OCI-M2 (cell line): Measurements from ENCODE around the gene ADCY9.
"Not testable (repeated sequence)": the region's sequence is repeated elsewhere in the genome, so short reads cannot be mapped to it uniquely, and the experiment has no call there.

Experiments
- DNase-seq: peaks from one replicate; lab custom pipeline; 2025; ENCODE audit not compliant: unreplicated experiment; lab: John Stamatoyannopoulos, UW

ADCY9 gene

DNA sequence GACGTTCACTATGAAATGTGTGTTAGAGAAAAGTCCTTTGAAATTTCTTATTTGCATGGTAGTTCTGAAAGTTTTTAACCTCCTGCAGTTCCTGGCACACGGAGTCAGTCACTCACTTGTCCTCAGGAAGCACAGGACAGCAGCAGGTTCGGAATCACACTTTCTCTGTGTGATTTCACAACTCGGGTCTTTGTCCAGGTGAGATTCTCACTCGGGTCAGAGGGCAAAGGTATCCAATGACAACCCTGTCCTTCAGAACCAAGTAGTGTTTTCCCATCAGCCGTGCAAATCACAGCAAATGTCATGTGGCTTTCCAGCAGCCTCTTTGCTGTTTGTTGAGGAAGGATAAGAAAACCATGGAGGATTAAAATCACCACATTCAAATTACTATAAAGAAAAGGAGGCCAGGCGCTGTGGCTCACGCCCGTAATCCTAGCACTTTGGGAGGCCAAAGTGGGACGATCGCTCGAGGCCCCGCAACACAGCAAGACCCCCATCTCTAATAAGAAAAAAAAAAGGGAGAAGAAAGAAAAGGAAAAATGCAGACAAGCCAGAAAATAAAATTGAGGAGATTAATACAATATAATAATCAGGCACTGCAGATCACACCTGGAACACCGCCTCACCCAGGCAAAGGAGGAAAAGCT lies 22.0 kb downstream of the ADCY9 start:
- DNase-seq = no peak

GRCh38 chr16:4093495-4094126 lies 22.6 kb downstream of the ADCY9 start:
- no peak for DNase-seq

DNA sequence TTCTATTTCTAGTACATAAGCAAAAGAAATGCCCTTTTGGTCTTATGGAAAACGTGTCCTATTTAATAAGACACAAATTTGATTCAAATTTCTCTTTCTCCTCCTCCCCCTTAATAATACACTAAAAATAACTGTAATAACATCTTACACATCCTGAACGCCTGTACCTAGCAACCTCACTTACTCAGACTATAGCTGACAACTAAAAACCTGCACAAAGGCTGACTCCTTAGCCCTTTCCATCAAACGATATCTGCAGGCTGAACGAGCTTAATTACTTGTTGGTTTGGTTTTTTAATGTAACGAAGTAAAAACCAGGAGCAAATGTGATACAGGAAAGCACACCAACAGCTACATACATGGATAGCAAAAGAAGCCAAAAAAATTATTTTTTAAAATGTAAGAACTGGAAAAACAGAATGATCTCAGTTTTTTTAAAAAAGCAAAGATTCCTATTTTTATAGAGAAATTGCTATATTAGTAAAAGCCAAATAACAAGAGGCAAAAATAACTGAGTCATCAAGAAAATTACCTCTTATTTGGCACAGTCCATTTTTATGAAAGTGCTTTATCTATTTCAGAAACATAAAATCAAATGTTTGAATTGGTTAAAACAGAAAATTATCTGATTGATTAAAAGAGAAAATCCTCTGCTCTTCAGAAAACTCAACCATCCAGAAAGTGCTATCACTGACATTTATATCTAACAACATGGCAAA lies 23.5 kb downstream of the ADCY9 start:
- no peak for DNase-seq

- no peak for DNase-seq
Observed at GRCh38 chr16:4091240-4092012, 24.8 kb downstream of the ADCY9 start.

DNA sequence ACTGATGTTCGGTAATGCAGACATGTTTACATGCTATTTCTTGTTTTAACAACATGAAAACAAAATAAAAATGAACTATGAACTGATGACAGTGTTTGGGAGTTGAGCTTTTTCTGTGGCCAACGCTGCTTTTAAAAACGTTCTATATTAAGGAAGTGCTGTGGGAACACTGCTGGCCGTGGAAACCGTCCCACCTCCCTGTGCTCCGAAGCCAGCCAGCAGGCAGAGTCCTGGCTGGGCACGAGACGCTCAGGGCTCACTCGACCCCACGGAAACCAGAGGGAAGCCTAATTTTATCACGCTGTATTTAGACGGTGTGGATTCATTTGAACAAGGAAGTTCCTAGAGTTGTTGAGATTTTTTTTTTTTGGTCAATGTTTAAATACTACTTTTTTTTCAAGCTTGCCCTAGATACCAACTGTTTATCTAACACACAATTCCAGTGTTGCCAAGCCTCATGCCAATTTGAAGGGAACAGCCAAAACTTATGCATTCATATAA lies 25.8 kb downstream of the ADCY9 start:
- no peak for DNase-seq

DNA sequence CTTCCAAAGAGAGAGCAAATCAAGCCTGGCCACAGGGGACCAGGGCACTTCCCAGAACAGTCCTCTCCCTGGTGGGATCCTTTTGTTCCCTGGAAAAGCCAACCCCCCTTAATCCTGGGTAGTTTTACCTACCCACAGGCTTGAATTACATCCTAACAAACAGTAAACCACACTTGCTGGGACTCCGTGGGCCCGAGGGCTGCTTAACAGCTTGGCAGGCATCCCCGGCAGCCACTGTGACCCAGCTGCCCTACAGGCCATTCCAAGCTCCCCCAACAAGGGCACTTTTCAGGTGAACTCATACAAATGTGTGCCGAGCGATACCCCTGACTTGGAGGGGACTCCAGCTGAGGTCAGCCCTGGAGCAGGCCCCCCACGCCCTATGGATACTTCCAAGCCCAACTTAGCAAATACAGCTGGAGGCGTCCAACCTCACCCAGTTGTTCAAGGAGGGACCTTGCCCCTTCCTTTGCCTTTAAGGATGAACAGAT lies 26.4 kb downstream of the ADCY9 start:
- DNase-seq = no peak

GRCh38 chr16:4089251-4089810 lies 26.9 kb downstream of the ADCY9 start:
- DNase-seq = no peak

GRCh38 chr16:4087990-4088577 lies 28.2 kb downstream of the ADCY9 start:
- no peak for DNase-seq

DNA sequence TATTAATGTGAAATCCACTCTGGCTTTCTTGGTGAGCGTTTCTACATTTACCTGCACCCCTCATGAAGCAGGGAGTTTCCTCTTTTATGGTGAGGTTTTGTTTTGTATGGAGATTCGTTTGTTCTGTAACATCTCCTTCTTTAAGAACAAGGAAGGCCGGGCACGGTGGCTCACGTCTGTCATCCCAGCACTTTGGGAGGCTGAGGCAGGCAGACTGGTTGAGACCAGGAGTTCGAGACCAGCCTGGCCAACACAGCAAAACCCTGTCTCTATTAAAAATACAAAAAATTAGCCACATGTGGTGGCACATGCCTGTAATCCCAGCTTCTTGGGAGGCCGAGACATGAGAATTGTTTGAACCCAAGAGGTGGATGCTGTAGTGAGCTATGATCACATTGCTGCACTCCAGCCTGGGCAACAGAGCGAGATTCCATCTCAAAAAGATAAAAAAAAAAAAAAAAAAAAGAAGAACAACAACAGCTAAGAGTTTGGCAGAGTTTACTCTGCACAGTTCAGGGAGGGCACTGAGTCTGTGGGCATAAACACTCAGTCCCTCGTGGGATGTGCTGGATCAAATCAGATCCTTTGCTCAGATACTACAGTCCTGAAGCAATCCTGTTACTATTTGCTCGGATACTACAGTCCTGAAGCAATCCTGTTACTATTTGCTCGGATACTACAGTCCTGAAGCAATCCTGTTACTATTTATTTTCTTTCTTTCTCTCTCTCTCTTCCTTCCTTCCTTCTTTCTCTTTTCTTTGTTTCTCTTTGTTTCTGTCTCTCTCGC lies 28.9 kb downstream of the ADCY9 start:
- DNase-seq = no peak

GRCh38 chr16:4086153-4086552 lies 30.1 kb downstream of the ADCY9 start:
- no peak for DNase-seq

- DNase-seq = no peak
Observed at GRCh38 chr16:4085405-4085970, 30.8 kb downstream of the ADCY9 start.

GRCh38 chr16:4083347-4083870 lies 32.8 kb downstream of the ADCY9 start:
- DNase-seq = no peak

DNA sequence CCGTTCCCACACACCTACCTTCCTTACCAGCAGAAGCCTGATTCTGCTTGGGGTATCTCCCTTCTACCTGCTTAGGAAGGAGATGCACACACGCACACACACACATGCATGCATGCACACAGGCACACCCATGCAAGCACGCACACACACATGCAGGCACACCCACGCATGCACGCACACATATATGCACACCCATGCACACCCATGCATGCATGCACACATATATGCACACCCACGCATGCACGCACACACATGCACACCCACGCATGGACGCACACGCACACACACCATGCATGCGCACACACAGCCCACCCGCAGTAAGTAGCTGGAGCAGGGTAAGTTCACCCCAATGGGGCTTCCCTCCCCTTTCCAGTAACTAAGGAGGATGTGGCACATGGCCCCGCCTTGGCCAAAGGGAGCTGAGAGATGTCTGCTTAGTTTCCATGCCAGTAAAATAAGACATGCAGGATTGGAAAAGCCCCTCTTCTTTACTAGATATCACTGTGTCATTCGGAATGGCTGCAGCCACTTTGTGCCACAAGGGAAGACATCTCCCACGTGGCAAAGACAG lies 33.7 kb downstream of the ADCY9 start:
- no peak for DNase-seq

DNA sequence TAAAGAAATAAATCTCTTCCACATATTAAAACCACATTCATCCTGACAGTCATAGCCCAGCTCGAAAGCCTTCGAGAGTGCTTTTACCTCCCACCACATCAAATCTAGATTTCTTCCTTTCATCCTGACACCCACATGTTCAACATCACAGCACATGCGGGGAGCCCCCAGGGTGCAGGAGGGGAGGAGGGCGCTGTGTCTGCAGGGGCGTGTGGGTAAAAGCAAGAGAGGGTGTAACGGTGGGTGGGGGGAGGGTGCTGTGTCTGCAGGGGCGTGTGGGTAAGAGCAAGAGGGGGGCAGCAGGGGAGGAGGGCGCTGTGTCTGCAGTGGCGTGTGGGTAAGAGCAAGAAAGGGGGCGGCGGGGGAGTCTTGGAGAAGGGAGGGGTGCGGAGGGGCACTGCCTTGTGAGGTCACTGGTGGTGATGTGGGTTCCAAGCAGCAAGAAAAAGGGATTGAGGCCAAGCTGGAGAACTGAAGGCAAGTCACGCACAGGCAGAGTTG lies 34.7 kb downstream of the ADCY9 start:
- no peak for DNase-seq

DNA sequence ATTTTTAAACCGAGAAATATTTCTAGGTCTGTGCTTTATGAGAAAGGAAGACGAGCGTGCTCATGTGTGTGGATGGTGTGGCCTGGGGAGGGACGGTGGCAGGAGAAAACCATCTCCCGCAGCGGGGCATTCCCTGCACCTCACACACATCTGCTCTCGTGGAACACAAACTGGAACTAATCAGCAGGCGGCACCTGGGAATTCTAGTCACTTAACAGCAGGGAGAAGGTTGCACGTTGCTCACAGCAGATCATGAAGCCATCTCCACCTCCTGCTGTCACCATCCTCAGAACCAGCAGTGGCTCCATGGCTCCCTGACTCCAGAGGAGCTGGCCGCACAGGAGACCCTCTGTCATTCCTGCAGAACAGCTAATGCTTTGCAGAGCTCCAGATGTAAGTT lies 35.2 kb downstream of the ADCY9 start:
- DNase-seq = no peak

DNA sequence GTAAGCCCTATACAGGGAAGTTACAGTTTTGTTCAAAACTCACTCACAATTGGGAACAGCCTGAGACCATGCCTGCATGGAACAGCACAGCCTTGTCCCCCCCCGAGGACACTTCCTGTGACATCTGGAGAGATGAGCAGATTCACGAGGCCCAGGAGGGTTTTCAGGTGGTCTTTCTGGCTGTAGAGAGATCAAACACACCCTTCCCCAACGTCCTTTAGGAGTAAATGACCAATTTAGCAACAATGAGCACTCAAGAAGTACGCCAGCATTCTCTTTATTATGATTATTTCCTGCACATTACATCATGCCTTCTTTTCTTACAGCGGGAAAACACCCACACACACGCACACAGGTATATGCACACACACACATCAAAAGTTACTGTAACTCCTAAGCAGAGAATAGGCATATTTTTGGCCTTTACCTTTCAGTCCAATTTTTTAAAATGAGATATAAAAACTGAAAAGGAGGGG lies 39.0 kb downstream of the ADCY9 start:
- DNase-seq = no peak

- DNase-seq = no peak
Observed at GRCh38 chr16:4075534-4075933, 40.7 kb downstream of the ADCY9 start.

- DNase-seq = not testable (repeated sequence)
Observed at GRCh38 chr16:4073150-4073549, 43.1 kb downstream of the ADCY9 start.
